GM12891 (cell line): ENCODE measurements around the gene RABL6.

Experiments used
- POLR2A ChIP-seq: IDR thresholded peaks from 2 replicates; pipeline ENCODE4 v1.6.1; 2011; ENCODE audit warnings: low read depth, low read length, control low read depth
- POLR2AphosphoS5 ChIP-seq: IDR thresholded peaks from 2 replicates; pipeline ENCODE4 v1.6.1; 2011; ENCODE audit warnings: low read depth, low read length, control low read depth
- POU2F2 ChIP-seq: IDR thresholded peaks from 2 replicates; pipeline ENCODE4 v1.6.1; 2011; ENCODE audit warnings: low read depth, mild to moderate bottlenecking, control low read depth, low read length, moderate library complexity
- SPI1 ChIP-seq: IDR thresholded peaks from 2 replicates; pipeline ENCODE4 v1.6.1; 2011; ENCODE audit warnings: low read depth, low read length, control low read depth
- TAF1 ChIP-seq: IDR thresholded peaks from 2 replicates; pipeline ENCODE4 v1.6.1; 2011; ENCODE audit warnings: low read depth, low read length, control low read depth

GRCh38 chr9:136850866-136851775 is 43.4 kb downstream of the RABL6 start:
- no peak for TF ChIP-seq POLR2A
- no peak for TF ChIP-seq TAF1
- no peak; the same call in 1 of the 2 replicates for TF ChIP-seq POLR2AphosphoS5
- no peak for TF ChIP-seq SPI1
- no peak for TF ChIP-seq POU2F2
